ENCODE results near the gene SLC35G3.
A peak's percentile ranks its signal among the peaks of the same experiment; 100 is the strongest.
"Not testable (repeated sequence)": the region's sequence is repeated elsewhere in the genome, so short reads cannot be mapped to it uniquely, and the experiment has no call there.

The SLC35G3 gene

GRCh38 chr17:35210741-35211140, 16.5 kb upstream of the SLC35G3 start:
- no peak for DNase-seq (ENCODE audit: low spot score)

- DNase-seq (ENCODE audit: low spot score) = not testable (repeated sequence)
These were observed 8.4 kb upstream of the SLC35G3 start for GRCh38 chr17:35202582-35202981.

- DNase-seq (ENCODE audit: low spot score) = not testable (repeated sequence)
These were observed 869 bp upstream of the SLC35G3 start for GRCh38 chr17:35195062-35195461.

GRCh38 chr17:35192708-35193107, 1.5 kb downstream of the SLC35G3 start:
- no peak for DNase-seq (ENCODE audit: low spot score)

GRCh38 chr17:35191001-35191695, 3.0 kb downstream of the SLC35G3 start:
- DNase-seq (ENCODE audit: low spot score) = no peak

- DNase-seq (ENCODE audit: low spot score) = peak; percentile 7
These were observed 4.9 kb downstream of the SLC35G3 start for GRCh38 chr17:35189291-35189690.

GRCh38 chr17:35188111-35188510, 6.1 kb downstream of the SLC35G3 start:
- no peak for DNase-seq (ENCODE audit: low spot score)

- DNase-seq (ENCODE audit: low spot score) = no peak
These were observed 6.7 kb downstream of the SLC35G3 start for GRCh38 chr17:35187481-35187880.

GRCh38 chr17:35185849-35186248, 8.3 kb downstream of the SLC35G3 start:
- no peak for DNase-seq (ENCODE audit: low spot score)

GRCh38 chr17:35184274-35184673, 9.9 kb downstream of the SLC35G3 start:
- DNase-seq (ENCODE audit: low spot score) = no peak

- DNase-seq (ENCODE audit: low spot score) = no peak
These were observed 10.9 kb downstream of the SLC35G3 start for GRCh38 chr17:35183332-35183731.

- not testable (repeated sequence) for DNase-seq (ENCODE audit: low spot score)
These were observed 14.8 kb downstream of the SLC35G3 start for GRCh38 chr17:35179379-35179778.

- DNase-seq (ENCODE audit: low spot score) = no peak
These were observed 17.3 kb downstream of the SLC35G3 start for GRCh38 chr17:35176897-35177296.

GRCh38 chr17:35175638-35176415, 18.4 kb downstream of the SLC35G3 start:
- DNase-seq (ENCODE audit: low spot score) = no peak

- no peak for DNase-seq (ENCODE audit: low spot score)
These were observed 19.3 kb downstream of the SLC35G3 start for GRCh38 chr17:35174835-35175334.

GRCh38 chr17:35172321-35172720, 21.9 kb downstream of the SLC35G3 start:
- DNase-seq (ENCODE audit: low spot score) = not testable (repeated sequence)

- DNase-seq (ENCODE audit: low spot score) = peak; percentile 37
These were observed 22.4 kb downstream of the SLC35G3 start for GRCh38 chr17:35171834-35172233.

GRCh38 chr17:35170968-35171771, 23.0 kb downstream of the SLC35G3 start:
- DNase-seq (ENCODE audit: low spot score) = peak; percentile 37

- no peak for DNase-seq (ENCODE audit: low spot score)
These were observed 24.3 kb downstream of the SLC35G3 start for GRCh38 chr17:35169835-35170363.

GRCh38 chr17:35167666-35168065, 26.5 kb downstream of the SLC35G3 start:
- DNase-seq (ENCODE audit: low spot score) = peak; percentile 67

GRCh38 chr17:35167046-35167445, 27.1 kb downstream of the SLC35G3 start:
- no peak for DNase-seq (ENCODE audit: low spot score)

GRCh38 chr17:35166526-35166925, 27.7 kb downstream of the SLC35G3 start:
- no peak for DNase-seq (ENCODE audit: low spot score)

Data from RKO (cell line).